HEK293 (cell line): ENCODE measurements around the gene ITGB2.

Source experiments
- CTCF ChIA-PET: fragments of 350-600 bp; formaldehyde crosslinking; extraction: SDS; loops from one replicate; lab custom pipeline; 2021; ENCODE audit warnings: antibody characterized with exemption; lab: Yijun Ruan, JAX
- POLR2A ChIA-PET: fragments of 300-600 bp; formaldehyde crosslinking; extraction: SDS; loops from one replicate; lab custom pipeline; 2020; ENCODE audit warnings: antibody characterized with exemption, inconsistent platforms; lab: Yijun Ruan, JAX
- H3K27ac ChIP-seq: fragments of 200-500 bp; sonication (Bioruptor generic); 2 replicates; pipeline ENCODE4 v1.5.1; 2014; ENCODE audit warnings: low read depth, low read length, control low read depth, inconsistent platforms; ENCODE audit errors: extremely low read depth
- H3K36me3 ChIP-seq, 2 experiments: fragments of 200-500 bp in 1 of 2; sonication (Bioruptor generic) in 1 of 2; 1 replicate in 1 of 2; 2 replicates in 1 of 2; pipeline ENCODE4 v1.5.1; 2014 to 2017; ENCODE audit warnings: inconsistent platforms in 2 of 2, low read length in 2 of 2; ENCODE audit not compliant: control insufficient read depth in 2 of 2, insufficient read depth in 1 of 2
- H3K4me1 ChIP-seq: fragments of 200-500 bp; sonication (Bioruptor generic); 2 replicates; pipeline ENCODE4 v1.5.1; 2014; ENCODE audit warnings: mild to moderate bottlenecking, low read length, inconsistent platforms; ENCODE audit not compliant: control insufficient read depth, insufficient read depth
- H3K4me3 ChIP-seq: 2 replicates; pipeline ENCODE4 v1.5.1; 2011; ENCODE audit warnings: low read depth, mild to moderate bottlenecking, control low read depth, low read length, moderate library complexity
- H3K9me3 ChIP-seq: fragments of 200-500 bp; sonication (Bioruptor generic); 2 replicates; pipeline ENCODE4 v1.5.1; 2014; ENCODE audit warnings: low read depth, low read length, inconsistent platforms; ENCODE audit not compliant: control insufficient read depth, insufficient read depth
- IKZF3 ChIP-seq: fragments of 450-650 bp; IDR thresholded peaks from 2 replicates; pipeline ENCODE4 v1.5.0; 2018; ENCODE audit warnings: missing biosample characterization, mild to moderate bottlenecking, missing genetic modification characterization, moderate library complexity
- RBAK ChIP-seq: fragments of 450-650 bp; formaldehyde crosslinking; IDR thresholded peaks from 2 replicates; pipeline ENCODE4 v1.5.1; 2016; ENCODE audit warnings: missing biosample characterization, missing genetic modification characterization
- SETDB1 ChIP-seq: IDR thresholded peaks from one replicate; pipeline ENCODE4 v1.6.1; 2017; ENCODE audit warnings: mild to moderate bottlenecking, low read length, moderate library complexity, mixed read lengths; ENCODE audit not compliant: insufficient read length
- SP3 ChIP-seq: fragments of 450-650 bp; formaldehyde crosslinking; IDR thresholded peaks from 2 replicates; pipeline ENCODE4 v1.5.1; 2016; ENCODE audit warnings: missing biosample characterization, missing genetic modification characterization
- ZBTB48 ChIP-seq: fragments of 450-650 bp; formaldehyde crosslinking; IDR thresholded peaks from 2 replicates; pipeline ENCODE4 v1.5.1; 2016; ENCODE audit warnings: missing biosample characterization, missing genetic modification characterization
- ZEB2 ChIP-seq: fragments of 450-650 bp; formaldehyde crosslinking; IDR thresholded peaks from 2 replicates; pipeline ENCODE4 v1.5.1; 2016; ENCODE audit warnings: missing biosample characterization, missing genetic modification characterization
- ZNF175 ChIP-seq: fragments of 450-650 bp; formaldehyde crosslinking; IDR thresholded peaks from 2 replicates; pipeline ENCODE4 v1.5.1; 2016; ENCODE audit warnings: missing biosample characterization, missing genetic modification characterization
- ZNF223 ChIP-seq: fragments of 450-650 bp; formaldehyde crosslinking; IDR thresholded peaks from 2 replicates; pipeline ENCODE4 v1.5.1; 2016; ENCODE audit warnings: missing biosample characterization, missing genetic modification characterization
- ZNF266 ChIP-seq: fragments of 450-650 bp; formaldehyde crosslinking; IDR thresholded peaks from 2 replicates; pipeline ENCODE4 v1.5.1; 2016; ENCODE audit warnings: missing biosample characterization, missing genetic modification characterization, low read depth
- ZNF324 ChIP-seq: fragments of 450-650 bp; formaldehyde crosslinking; IDR thresholded peaks from 2 replicates; pipeline ENCODE4 v1.5.1; 2016; ENCODE audit warnings: missing biosample characterization, missing genetic modification characterization
- ZNF350 ChIP-seq: fragments of 450-650 bp; formaldehyde crosslinking; IDR thresholded peaks from 2 replicates; pipeline ENCODE4 v1.5.0; 2017; ENCODE audit warnings: missing biosample characterization, mild to moderate bottlenecking, missing genetic modification characterization
- ZNF426 ChIP-seq: fragments of 450-650 bp; formaldehyde crosslinking; IDR thresholded peaks from 2 replicates; pipeline ENCODE4 v1.5.1; 2017; ENCODE audit warnings: missing biosample characterization, missing genetic modification characterization, mild to moderate bottlenecking, inconsistent platforms, moderate library complexity
- ZNF48 ChIP-seq: fragments of 450-650 bp; formaldehyde crosslinking; IDR thresholded peaks from 2 replicates; pipeline ENCODE4 v1.5.1; 2016; ENCODE audit warnings: missing biosample characterization, missing genetic modification characterization
- ZNF530 ChIP-seq: fragments of 450-650 bp; formaldehyde crosslinking; IDR thresholded peaks from 2 replicates; pipeline ENCODE4 v1.5.1; 2016; ENCODE audit warnings: low read depth, missing biosample characterization, missing genetic modification characterization
- ZNF544 ChIP-seq: fragments of 450-650 bp; formaldehyde crosslinking; IDR thresholded peaks from 2 replicates; pipeline ENCODE4 v1.5.0; 2017; ENCODE audit warnings: missing biosample characterization, missing genetic modification characterization
- ZNF571 ChIP-seq: fragments of 450-650 bp; formaldehyde crosslinking; IDR thresholded peaks from 2 replicates; pipeline ENCODE4 v1.5.0; 2017; ENCODE audit warnings: missing biosample characterization, missing genetic modification characterization
- ZNF621 ChIP-seq: fragments of 450-650 bp; formaldehyde crosslinking; IDR thresholded peaks from 2 replicates; pipeline ENCODE4 v1.5.1; 2017; ENCODE audit warnings: missing biosample characterization, missing genetic modification characterization
- ZNF623 ChIP-seq: fragments of 450-650 bp; formaldehyde crosslinking; IDR thresholded peaks from 2 replicates; pipeline ENCODE4 v1.5.1; 2016; ENCODE audit warnings: missing biosample characterization, missing genetic modification characterization
- ZNF785 ChIP-seq: fragments of 450-650 bp; formaldehyde crosslinking; IDR thresholded peaks from 2 replicates; pipeline ENCODE4 v1.5.1; 2016; ENCODE audit warnings: missing biosample characterization, missing genetic modification characterization
- TF ChIP-seq, protein P1 (sequence below): fragments of 450-650 bp; formaldehyde crosslinking; optimal IDR thresholded peaks from 2 replicates; pipeline ENCODE3; 2016; ENCODE audit warnings: missing biosample characterization, mild to moderate bottlenecking, missing genetic modification characterization
- TF ChIP-seq, protein P2 (sequence below): fragments of 450-650 bp; formaldehyde crosslinking; IDR thresholded peaks from 2 replicates; pipeline ENCODE4 v1.5.1; 2016; ENCODE audit warnings: missing biosample characterization, missing genetic modification characterization
- TF ChIP-seq, protein P3 (sequence below): fragments of 450-650 bp; formaldehyde crosslinking; IDR thresholded peaks from 2 replicates; pipeline ENCODE4 v1.5.1; 2016; ENCODE audit warnings: missing biosample characterization, missing genetic modification characterization, low read depth
- TF ChIP-seq, protein P4 (sequence below): fragments of 450-650 bp; formaldehyde crosslinking; IDR thresholded peaks from 2 replicates; pipeline ENCODE4 v1.5.1; 2016; ENCODE audit warnings: missing biosample characterization, missing genetic modification characterization

The ITGB2 gene

GRCh38 chr21:44862869-44863685 is 57.6 kb downstream of the ITGB2 start:
- H3K36me3 ChIP-seq, result peaks cover 3 to 68% of the 10 kb centered on the region in 2 experiments; a peak in 2 of 3 replicates
- POLR2A ChIA-PET, result no interaction called here

DNA sequence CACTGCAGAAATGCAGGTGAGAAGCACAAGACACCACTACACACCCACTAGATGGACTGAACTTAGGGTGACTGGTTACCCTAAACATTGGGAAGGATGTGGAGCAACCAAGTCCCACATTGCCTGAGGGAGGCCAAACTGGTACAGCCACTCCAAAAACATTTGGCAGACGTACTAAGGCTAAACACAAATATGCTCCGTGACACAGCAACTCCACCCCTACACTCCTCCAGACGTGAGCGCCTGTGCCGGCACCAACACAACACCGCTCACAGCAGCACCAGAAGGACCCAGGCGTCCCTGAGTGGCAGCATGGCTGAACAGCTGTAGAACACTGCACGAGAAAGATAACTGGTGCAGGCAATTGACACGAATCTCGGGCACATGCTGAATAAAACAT is 61.9 kb downstream of the ITGB2 start:
- no peak overlapping the region for H3K27ac ChIP-seq
- ChIA-PET POLR2A (no interaction called here), CTCF (no interaction called here)

More at GRCh38 chr21:44862869-44863685, 57.6 kb downstream of the ITGB2 start:
- no peak overlapping the region for H3K27ac ChIP-seq
- CTCF ChIA-PET, result interaction anchor here (0.5 kb wide), 1 partner anchor 80 kb away, joined by 4 read pairs; no protein-coding TSS in a partner anchor
- H3K4me1 ChIP-seq, result no peaks in the 10 kb centered on the region
- no peak overlapping the region for H3K4me3 ChIP-seq
- H3K9me3 ChIP-seq, result no peaks in the 10 kb centered on the region
- TF ChIP-seq ZNF544 (no peak), ZNF621 (tag by site-specific recombination) (no peak), SP3 (tag by site-specific recombination) (no peak), ZNF785 (tag by site-specific recombination) (no peak), ZNF48 (no peak), SETDB1 (no peak), ZNF623 (no peak), ZNF530 (tag by site-specific recombination) (no peak), ZNF426 (no peak), ZEB2 (tag by site-specific recombination) (no peak)
- TF ChIP-seq, protein P1, sequence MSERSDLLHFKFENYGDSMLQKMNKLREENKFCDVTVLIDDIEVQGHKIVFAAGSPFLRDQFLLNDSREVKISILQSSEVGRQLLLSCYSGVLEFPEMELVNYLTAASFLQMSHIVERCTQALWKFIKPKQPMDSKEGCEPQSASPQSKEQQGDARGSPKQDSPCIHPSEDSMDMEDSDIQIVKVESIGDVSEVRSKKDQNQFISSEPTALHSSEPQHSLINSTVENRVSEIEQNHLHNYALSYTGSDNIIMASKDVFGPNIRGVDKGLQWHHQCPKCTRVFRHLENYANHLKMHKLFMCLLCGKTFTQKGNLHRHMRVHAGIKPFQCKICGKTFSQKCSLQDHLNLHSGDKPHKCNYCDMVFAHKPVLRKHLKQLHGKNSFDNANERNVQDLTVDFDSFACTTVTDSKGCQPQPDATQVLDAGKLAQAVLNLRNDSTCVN (tag by site-specific recombination), result no peak
- TF ChIP-seq, protein P2, sequence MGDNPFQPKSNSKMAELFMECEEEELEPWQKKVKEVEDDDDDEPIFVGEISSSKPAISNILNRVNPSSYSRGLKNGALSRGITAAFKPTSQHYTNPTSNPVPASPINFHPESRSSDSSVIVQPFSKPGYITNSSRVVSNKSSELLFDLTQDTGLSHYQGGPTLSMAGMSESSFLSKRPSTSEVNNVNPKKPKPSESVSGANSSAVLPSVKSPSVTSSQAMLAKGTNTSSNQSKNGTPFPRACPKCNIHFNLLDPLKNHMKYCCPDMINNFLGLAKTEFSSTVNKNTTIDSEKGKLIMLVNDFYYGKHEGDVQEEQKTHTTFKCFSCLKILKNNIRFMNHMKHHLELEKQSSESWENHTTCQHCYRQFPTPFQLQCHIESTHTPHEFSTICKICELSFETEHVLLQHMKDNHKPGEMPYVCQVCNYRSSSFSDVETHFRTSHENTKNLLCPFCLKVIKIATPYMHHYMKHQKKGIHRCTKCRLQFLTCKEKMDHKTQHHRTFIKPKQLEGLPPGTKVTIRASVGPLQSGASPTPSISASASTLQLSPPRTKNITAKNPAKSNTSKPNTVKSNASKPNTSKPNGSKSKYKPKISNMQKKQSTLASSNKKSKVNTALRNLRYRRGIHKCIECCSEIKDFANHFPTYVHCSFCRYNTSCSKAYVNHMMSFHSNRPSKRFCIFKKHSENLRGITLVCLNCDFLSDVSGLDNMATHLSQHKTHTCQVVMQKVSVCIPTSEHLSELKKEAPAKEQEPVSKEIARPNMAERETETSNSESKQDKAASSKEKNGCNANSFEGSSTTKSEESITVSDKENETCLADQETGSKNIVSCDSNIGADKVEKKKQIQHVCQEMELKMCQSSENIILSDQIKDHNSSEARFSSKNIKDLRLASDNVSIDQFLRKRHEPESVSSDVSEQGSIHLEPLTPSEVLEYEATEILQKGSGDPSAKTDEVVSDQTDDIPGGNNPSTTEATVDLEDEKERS, result no peak

More for the DNA sequence above, 61.9 kb downstream of the ITGB2 start:
- Histone ChIP-seq H3K36me3 (peaks cover 3 to 87% of the 10 kb centered on the region in 2 experiments; a peak in 2 of 3 replicates), H3K9me3 (no peaks in the 10 kb centered on the region), H3K4me1 (no peaks in the 10 kb centered on the region), H3K4me3 (no peak overlapping the region)
- TF ChIP-seq, protein P3, sequence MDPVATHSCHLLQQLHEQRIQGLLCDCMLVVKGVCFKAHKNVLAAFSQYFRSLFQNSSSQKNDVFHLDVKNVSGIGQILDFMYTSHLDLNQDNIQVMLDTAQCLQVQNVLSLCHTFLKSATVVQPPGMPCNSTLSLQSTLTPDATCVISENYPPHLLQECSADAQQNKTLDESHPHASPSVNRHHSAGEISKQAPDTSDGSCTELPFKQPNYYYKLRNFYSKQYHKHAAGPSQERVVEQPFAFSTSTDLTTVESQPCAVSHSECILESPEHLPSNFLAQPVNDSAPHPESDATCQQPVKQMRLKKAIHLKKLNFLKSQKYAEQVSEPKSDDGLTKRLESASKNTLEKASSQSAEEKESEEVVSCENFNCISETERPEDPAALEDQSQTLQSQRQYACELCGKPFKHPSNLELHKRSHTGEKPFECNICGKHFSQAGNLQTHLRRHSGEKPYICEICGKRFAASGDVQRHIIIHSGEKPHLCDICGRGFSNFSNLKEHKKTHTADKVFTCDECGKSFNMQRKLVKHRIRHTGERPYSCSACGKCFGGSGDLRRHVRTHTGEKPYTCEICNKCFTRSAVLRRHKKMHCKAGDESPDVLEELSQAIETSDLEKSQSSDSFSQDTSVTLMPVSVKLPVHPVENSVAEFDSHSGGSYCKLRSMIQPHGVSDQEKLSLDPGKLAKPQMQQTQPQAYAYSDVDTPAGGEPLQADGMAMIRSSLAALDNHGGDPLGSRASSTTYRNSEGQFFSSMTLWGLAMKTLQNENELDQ (tag by site-specific recombination), result no peak
- TF ChIP-seq ZNF175 (no peak), ZNF266 (tag by site-specific recombination) (no peak), ZNF223 (tag by site-specific recombination) (no peak), ZNF571 (tag by site-specific recombination) (no peak), ZNF426 (no peak), ZBTB48 (tag by site-specific recombination) (no peak), ZNF324 (tag by site-specific recombination) (no peak), ZNF350 (no peak), RBAK (no peak), IKZF3 (tag by site-specific recombination) (no peak)
- TF ChIP-seq, protein P4, sequence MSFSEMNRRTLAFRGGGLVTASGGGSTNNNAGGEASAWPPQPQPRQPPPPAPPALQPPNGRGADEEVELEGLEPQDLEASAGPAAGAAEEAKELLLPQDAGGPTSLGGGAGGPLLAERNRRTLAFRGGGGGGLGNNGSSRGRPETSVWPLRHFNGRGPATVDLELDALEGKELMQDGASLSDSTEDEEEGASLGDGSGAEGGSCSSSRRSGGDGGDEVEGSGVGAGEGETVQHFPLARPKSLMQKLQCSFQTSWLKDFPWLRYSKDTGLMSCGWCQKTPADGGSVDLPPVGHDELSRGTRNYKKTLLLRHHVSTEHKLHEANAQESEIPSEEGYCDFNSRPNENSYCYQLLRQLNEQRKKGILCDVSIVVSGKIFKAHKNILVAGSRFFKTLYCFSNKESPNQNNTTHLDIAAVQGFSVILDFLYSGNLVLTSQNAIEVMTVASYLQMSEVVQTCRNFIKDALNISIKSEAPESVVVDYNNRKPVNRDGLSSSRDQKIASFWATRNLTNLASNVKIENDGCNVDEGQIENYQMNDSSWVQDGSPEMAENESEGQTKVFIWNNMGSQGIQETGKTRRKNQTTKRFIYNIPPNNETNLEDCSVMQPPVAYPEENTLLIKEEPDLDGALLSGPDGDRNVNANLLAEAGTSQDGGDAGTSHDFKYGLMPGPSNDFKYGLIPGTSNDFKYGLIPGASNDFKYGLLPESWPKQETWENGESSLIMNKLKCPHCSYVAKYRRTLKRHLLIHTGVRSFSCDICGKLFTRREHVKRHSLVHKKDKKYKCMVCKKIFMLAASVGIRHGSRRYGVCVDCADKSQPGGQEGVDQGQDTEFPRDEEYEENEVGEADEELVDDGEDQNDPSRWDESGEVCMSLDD (tag by site-specific recombination), result no peak
